GM18867 (cell line): ENCODE results near the gene SOCS7.

Experiments used
- ATAC-seq: cut with Tn5 transposase; IDR thresholded peaks from one replicate; pipeline ENCODE4 v1.9.1; 2021; ENCODE audit warnings: mild to moderate bottlenecking, moderate library complexity; ENCODE audit not compliant: unreplicated experiment

Gene SOCS7

GRCh38 chr17:38418062-38418692, 66.5 kb downstream of the SOCS7 start:
- no peak for ATAC-seq

DNA sequence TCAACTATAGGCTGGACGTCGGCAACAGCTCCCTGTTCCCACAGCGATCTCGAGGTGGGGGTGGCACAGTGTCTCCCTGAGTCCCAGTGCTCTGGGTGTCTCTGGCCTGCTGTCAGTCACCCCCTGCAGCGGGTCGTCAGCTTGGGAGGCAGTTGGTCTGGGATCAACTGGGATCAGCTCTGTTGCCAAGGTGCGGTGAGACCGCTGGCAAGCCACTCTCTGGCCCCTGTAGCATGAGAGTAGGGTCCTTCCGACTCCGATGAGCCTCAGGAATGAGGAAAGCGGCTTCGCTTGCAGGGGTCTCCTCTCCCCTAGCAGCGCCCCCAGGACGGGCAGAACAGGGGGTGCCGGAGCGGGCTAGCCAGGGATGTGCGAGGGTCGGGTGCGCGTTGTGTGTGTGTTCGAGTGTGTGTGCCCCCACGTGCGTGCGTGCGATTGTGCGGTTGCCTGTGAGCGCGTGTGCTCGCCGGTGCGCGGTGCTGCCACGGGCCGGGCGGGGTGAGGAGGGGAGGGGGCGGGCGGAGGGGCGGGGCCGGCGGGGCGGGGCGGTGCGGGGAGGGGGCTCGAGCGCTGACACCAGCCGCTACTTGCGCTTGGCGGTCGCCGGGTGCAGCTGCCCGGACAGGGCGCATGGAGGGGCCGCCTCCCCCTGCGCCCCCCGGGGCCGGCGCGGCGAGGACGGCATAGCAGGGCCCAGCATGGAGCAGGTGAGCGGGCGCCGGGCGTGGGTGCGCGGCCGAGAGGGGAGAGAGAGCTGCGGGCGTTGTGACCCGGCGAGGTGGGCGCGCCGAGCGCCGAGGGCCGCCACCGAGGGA, 67.3 kb downstream of the SOCS7 start:
- ATAC-seq, result no peak

GRCh38 chr17:38419508-38419981, 67.9 kb downstream of the SOCS7 start:
- no peak for ATAC-seq

GRCh38 chr17:38420518-38420917, 68.9 kb downstream of the SOCS7 start:
- ATAC-seq, result no peak

DNA sequence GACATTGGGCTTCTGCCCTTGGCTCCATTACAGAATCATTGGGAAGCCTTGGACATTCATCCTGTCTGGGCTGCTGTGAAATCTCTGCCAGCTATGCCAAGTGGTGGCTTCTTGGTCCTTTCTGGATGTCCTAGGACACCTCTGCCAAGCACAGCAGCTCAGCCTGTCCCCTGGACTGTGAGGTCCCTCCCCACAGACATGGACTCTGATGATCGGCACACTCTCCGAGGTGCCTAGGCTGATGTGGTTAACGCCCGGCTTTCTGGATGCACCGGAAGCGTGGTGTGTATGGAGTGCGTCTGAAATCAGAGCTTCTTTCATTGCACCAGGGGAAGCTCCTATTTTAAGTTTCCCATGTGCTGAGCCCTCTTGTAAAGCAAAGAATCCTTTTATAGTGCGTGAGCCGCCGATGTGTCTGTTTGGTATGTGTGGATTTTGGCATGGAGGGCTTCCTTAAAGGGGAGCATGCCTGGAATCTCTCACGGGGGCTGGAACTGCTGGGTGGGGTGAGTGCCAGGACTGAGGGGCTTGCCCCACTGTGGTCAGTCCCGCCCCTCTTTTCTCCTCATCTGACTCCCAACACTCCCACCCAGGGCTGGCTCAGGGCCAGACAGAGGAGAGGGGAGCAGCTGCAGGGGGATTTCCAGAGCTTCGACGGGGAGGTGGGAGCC, 69.7 kb downstream of the SOCS7 start:
- no peak for ATAC-seq

DNA sequence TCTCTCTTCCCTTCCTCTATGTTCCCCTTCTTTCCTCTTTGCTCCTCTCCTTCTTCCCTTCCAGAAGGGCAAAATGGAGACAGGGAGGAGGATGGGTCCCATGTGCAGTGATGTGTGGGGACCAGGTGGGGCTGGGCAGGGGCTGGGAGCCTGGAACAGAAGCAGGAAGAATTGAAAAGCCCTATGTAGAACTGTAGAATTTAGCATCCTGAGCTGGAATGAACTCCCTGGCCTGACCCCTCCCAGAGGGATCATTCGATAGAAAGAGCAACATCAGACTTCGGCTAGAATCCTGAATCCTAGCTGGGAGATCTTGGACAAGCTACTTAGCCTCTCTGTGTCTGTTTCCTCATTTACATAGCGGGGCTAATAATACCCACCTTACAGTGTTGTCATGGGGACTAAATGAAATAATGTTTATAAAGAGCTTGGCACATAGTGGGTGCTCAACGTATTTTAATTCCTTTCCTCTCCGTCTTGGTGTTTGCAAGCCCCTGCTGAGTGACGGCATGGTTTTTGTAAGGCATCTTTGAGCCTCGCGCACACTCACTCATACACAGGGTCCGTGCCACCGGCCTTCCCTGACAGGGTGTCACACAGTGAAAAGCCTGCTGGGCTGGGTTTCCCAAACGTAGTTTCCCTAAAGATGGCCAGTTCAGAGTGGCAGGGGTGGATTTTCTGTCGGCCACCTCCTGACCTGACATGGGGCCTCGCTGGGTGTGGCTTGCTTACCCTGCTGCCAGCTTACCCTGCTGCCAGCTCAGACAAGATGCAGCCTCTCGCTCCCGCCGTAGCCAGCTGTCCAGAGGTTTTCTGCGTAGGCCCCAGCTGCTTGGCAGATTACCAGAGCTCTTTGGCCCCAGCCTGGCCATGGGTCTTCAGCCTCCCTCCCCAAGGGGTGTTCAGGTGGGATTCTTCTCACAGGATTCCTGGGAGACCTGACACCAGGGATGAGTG, 70.5 kb downstream of the SOCS7 start:
- no peak for ATAC-seq

DNA sequence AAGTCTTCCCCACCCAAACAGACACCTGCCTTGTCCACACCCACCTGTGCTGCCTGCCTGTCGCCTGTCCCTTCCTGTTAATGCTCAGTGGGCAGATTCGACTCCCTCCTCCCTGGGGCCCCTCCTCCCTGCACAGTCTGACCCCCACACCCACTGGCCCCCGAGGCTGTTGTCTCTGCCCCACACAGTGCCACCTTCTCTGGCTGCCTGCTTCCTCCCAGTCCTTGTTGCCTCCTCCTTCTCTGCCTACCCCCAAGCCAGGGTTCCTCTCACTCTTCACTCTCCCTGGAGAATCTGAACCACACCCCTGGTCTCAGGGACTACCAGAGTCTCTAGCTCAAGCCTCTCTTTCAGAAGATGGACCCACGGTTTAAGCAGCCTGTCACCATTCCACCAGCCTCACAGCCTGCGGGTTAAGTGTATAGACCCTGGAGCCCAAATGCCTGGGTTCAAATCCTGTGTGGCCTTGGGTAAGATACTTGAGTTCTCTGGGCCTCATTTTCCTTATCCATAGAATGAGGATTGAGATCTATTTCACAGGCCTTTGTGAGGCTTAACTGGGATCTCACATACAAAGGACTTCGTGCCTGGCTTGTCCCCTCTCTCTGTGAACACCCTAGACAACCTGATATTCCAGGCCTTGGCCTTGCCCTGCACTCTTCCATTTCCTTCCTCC, 72.8 kb downstream of the SOCS7 start:
- ATAC-seq, result no peak

- no peak for ATAC-seq
Observed at GRCh38 chr17:38425031-38425430, 73.4 kb downstream of the SOCS7 start.

DNA sequence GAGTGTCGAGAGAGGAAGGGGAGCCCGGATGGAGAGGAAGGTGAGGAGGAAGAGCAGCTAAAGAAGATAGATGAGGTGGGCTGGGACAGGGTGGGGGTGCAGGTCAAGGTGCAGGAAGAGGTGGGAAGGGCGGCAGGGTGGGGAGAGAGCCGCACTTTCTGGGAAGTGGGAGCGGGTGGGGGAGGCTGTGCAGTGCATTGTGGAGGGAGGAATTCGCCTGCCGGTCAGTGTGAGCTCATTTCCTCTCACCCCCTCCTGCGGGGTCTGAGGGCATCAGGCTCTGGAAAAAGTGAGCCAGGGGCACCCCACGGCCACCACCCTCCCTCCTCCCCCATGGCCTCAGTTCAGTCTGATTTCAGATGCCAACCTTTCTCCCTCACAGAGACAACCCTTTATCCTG, 74.1 kb downstream of the SOCS7 start:
- ATAC-seq, result no peak

DNA sequence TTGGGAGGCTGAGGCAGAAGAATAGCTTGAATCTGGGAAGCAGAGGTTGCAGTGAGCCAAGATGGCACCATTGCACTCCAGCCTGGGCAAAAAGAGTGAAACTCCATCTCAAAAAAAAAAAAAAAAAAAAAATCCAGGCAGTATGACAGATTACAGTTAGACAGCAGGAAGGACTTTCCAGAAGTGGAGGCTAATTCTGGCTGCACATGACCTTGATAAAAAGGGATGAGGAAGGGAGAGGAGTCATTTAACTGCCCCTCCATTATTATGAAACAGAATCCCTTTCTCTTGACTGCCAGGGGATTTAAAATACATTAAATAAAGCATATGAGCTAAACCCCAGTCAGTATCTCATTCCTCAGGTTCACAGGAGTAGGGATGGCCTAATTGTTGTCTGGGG, 74.8 kb downstream of the SOCS7 start:
- no peak for ATAC-seq

DNA sequence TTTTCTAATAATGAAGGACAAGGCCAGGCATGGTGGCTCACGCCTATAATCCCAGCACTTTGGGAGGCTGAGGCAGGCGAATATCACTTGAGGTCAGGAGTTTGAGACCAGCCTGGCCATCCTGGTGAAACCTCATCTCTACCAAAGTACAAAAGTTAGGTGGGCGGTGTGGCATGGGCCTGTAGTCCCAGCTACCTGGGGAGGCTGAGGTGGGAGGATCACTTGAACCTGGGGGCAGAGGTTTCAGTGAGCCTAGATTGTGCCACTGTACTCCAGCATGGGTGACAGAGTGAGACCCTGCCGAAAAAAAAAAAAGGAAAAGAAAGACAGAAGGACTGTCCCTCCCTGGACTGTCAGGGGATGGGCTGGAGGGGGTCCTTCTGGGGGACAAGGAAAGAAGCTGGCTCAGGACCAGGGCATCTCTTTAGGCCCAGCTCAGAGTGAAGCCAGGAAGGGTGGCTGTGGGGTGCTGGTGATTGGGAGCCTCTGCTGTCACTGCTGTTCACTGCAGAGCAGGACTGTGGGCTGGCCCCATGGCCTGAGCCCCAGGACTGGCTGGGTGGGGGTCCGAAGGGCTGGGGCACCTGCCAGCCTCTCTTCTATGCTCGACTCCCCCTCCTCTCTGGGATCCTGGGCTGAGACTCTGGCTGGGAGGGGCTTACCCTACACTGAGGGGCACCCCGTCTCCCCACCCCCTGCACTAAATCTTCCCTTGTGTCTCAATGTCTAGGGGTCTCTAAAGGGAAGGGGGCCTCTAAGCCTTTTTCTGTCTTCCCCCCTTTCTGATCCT, 75.7 kb downstream of the SOCS7 start:
- ATAC-seq, result no peak

GRCh38 chr17:38428112-38428642, 76.5 kb downstream of the SOCS7 start, which contains the start of gene ARHGAP23:
TSS of gene ARHGAP23 (plus strand) at chr17:38428464. CDS start at chr17:38428486, 22 bp downstream.
- no peak for ATAC-seq

DNA sequence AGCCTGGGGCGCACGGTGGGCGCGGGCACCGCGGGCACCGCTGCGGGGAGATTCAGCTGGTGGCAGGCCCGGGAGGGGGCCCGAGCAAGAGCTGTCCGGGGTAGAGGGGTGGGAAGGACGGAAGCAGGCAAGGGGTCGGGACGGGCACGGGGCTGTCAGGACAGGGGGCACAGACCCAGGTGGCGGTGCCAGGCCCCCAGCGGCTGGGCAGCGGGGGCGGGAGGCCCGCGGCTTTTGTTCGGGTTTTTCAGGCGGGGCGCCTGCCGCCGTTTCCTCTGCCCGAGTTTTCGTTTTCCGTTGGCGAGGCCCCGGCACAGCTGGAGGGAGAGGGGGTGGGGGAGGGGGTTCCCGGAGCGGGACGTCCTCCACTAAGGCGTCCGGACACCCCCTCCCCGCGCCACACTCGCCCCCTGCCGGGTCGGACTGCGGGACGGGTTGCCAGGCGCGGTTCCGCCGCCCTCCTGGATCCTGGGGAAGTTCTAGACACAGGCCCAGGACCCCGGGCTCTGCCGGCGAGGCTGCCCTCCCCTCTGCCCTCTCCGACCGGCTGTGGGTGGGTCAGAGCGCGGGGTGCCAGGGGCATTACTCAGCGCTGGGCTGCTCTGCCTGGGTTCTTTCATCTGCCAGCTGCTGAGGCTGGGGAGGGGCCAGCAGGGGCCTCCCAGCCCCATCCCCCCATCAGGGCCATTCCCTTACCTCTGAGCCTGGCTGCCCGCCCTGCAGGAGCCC, 77.2 kb downstream of the SOCS7 start:
- ATAC-seq, result no peak

GRCh38 chr17:38429476-38430100, 77.9 kb downstream of the SOCS7 start:
- ATAC-seq, result no peak

- no peak for ATAC-seq
Observed at GRCh38 chr17:38430316-38430715, 78.7 kb downstream of the SOCS7 start.

DNA sequence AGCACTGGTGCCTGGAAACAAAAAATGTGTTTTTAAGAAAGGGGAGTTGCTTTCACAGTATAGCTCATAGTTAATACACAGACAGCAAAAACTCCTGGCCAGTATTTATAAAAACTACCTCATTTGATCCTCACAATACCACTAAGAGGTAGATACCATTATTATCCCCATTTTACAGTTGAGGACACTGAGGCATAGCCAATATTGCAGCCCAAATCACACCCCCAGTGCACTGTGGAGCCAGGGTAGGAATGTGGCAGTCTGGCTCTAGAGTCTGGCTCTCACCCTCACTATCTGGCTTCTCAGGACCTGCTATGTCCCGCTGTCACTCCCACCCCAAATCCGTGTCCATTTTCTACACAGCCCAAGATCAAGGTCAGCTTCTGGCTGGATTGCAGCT, 79.2 kb downstream of the SOCS7 start:
- ATAC-seq, result no peak

- ATAC-seq, result no peak
Observed at GRCh38 chr17:38431346-38432145, 79.9 kb downstream of the SOCS7 start.
